HCT116 (cell line): ENCODE measurements around the gene MED19. TPM values are rescaled to one million over a fixed set of nuclear protein-coding genes. Genes with fewer than 3 reads are reported as not detected.
A peak's percentile ranks its signal among the peaks of the same experiment; 100 is the strongest.

Source experiments
- ATAC-seq: fragments of 200-7000 bp; cut with Tn5 transposase; 2 replicates; pipeline ENCODE4 v1.9.1; 2020; ENCODE audit warnings: mild to moderate bottlenecking, moderate library complexity
- BruUV-seq: library from RNA; stranded (reverse); fragments of 400-500 nt; replicated peaks from 2 replicates; lab custom pipeline; 2021; lab: Mats Ljungman, UMichigan
- CTCF ChIA-PET: fragments of 300-600 bp; sonication (Branson Sonifier 250); formaldehyde crosslinking; loops from one replicate; lab custom pipeline; 2021; ENCODE audit warnings: antibody characterized with exemption; lab: Charles Lee
- POLR2A ChIA-PET: fragments of 300-600, 350-600 bp; sonication (Branson Sonifier 250); formaldehyde crosslinking; loops from one replicate; lab custom pipeline; 2021; ENCODE audit warnings: antibody characterized with exemption; lab: Charles Lee
- RAD21 ChIA-PET, 2 experiments: fragments of 300-600 bp; sonication (Branson Sonifier 250); formaldehyde crosslinking; loops; one replicate each; lab custom pipeline; 2023; ENCODE audit warnings: low total read pairs in 2 of 2; ENCODE audit not compliant: uncharacterized antibody in 2 of 2, unreplicated experiment in 2 of 2, low non-redundant PET in 1 of 2; lab: Charles Lee
- DNase-seq: peaks from one replicate; pipeline ENCODE4 v3.0.0-alpha.2; 2010; ENCODE audit warnings: low read depth, low spot score
- H2AFZ ChIP-seq: fragments of 200-600 bp; shearing (Covaris generic), sonication (generic); 2 replicates; pipeline ENCODE4 v1.6.1; 2017; ENCODE audit warnings: low read depth, mixed run types, mixed read lengths, antibody characterized with exemption, low read length; ENCODE audit not compliant: poor library complexity, severe bottlenecking
- H3K27ac ChIP-seq: 2 replicates; pipeline ENCODE4 v1.5.1; 2012; ENCODE audit warnings: low read depth, low read length
- H3K27me3 ChIP-seq: fragments of 200-600 bp; sonication (generic); 2 replicates; pipeline ENCODE4 v1.6.1; 2016; ENCODE audit warnings: mixed run types, low read length, mixed read lengths; ENCODE audit not compliant: insufficient read depth
- H3K36me3 ChIP-seq, 2 experiments: fragments of 200-500 bp in 1 of 2; fragments of 200-600 bp in 1 of 2; sonication (Bioruptor generic) in 1 of 2; sonication (generic) in 1 of 2; 2 replicates each; pipeline versions ENCODE4 v1.5.1 to v1.6.1; 2014 to 2016; ENCODE audit warnings: low read length in 2 of 2, inconsistent platforms in 1 of 2, mixed read lengths in 1 of 2, mixed run types in 1 of 2; ENCODE audit not compliant: insufficient read depth in 2 of 2, control insufficient read depth in 1 of 2
- H3K4me1 ChIP-seq, 2 experiments: fragments of 200-600 bp in 1 of 2; sonication (generic) in 1 of 2; 2 replicates each; pipeline versions ENCODE4 v1.5.1 to v1.6.1; 2012 to 2017; ENCODE audit warnings: low read length in 2 of 2, inconsistent platforms in 1 of 2, mild to moderate bottlenecking in 1 of 2, mixed read lengths in 1 of 2, mixed run types in 1 of 2, moderate library complexity in 1 of 2; ENCODE audit not compliant: insufficient read depth in 2 of 2, control insufficient read depth in 1 of 2
- H3K4me2 ChIP-seq: fragments of 200-600 bp; sonication (generic); 2 replicates; pipeline ENCODE4 v1.6.1; 2017; ENCODE audit warnings: mixed run types, low read length, mixed read lengths
- H3K4me3 ChIP-seq, 2 experiments: fragments of 200-600 bp in 1 of 2; sonication (generic) in 1 of 2; replicated peaks in 1 of 2; 2 replicates each; pipeline ENCODE4 v1.5.1; 2011 to 2016; ENCODE audit warnings: low read length in 2 of 2, control low read depth in 1 of 2, low read depth in 1 of 2, mild to moderate bottlenecking in 1 of 2, mixed read lengths in 1 of 2, mixed run types in 1 of 2
- H3K79me2 ChIP-seq: fragments of 200-600 bp; sonication (generic); 2 replicates; pipeline ENCODE4 v1.6.1; 2017; ENCODE audit warnings: mild to moderate bottlenecking, mixed run types, low read length, moderate library complexity, mixed read lengths; ENCODE audit not compliant: insufficient read depth
- H3K9ac ChIP-seq: fragments of 200-600 bp; sonication (generic); 2 replicates; pipeline ENCODE4 v1.6.1; 2016; ENCODE audit warnings: low read length, mixed read lengths
- H3K9me2 ChIP-seq: fragments of 200-600 bp; sonication (generic), shearing (Covaris generic); 2 replicates; pipeline ENCODE4 v1.6.1; 2017; ENCODE audit warnings: mixed run types, mild to moderate bottlenecking, moderate library complexity; ENCODE audit not compliant: insufficient read depth
- H3K9me3 ChIP-seq, 2 experiments: fragments of 200-500 bp in 1 of 2; fragments of 200-600 bp in 1 of 2; sonication (Bioruptor generic) in 1 of 2; sonication (generic) in 1 of 2; 2 replicates each; pipeline ENCODE4 v1.6.1; 2014 to 2017; ENCODE audit warnings: low read length in 2 of 2, mixed read lengths in 2 of 2, inconsistent platforms in 1 of 2, low read depth in 1 of 2, mild to moderate bottlenecking in 1 of 2, mixed run types in 1 of 2, moderate library complexity in 1 of 2; ENCODE audit not compliant: control insufficient read depth in 1 of 2, insufficient read depth in 1 of 2
- H4K20me1 ChIP-seq: fragments of 200-600 bp; sonication (generic), shearing (Covaris generic); 2 replicates; pipeline ENCODE4 v1.6.1; 2017; ENCODE audit warnings: mixed run types, mild to moderate bottlenecking, moderate library complexity; ENCODE audit not compliant: insufficient read depth
- CBX3 ChIP-seq: IDR thresholded peaks from 2 replicates; pipeline ENCODE4 v1.6.1; 2012; ENCODE audit warnings: low read depth
- CEBPB ChIP-seq: IDR thresholded peaks from 2 replicates; pipeline ENCODE4 v1.6.1; 2012; ENCODE audit warnings: low read depth
- CTCF ChIP-seq, 3 experiments: fragments of 200-600 bp in 1 of 3; sonication (generic) in 1 of 3; IDR thresholded peaks in 2 of 3; conservative IDR thresholded peaks in 1 of 3; 2 replicates each; pipeline ENCODE4 v1.5.1; 2012 to 2017; ENCODE audit warnings: low read depth in 2 of 3, low read length in 2 of 3, antibody characterized with exemption in 1 of 3, borderline replicate concordance in 1 of 3, control low read depth in 1 of 3, mild to moderate bottlenecking in 1 of 3, mixed read lengths in 1 of 3, mixed run types in 1 of 3, moderate library complexity in 1 of 3; ENCODE audit not compliant: insufficient read depth in 1 of 3
- EGR1 ChIP-seq: IDR thresholded peaks from 2 replicates; pipeline ENCODE4 v1.6.1; 2012; ENCODE audit warnings: low read depth
- EZH2 ChIP-seq: fragments of 200-600 bp; sonication (generic); IDR thresholded peaks from 2 replicates; pipeline ENCODE4 v1.6.1; 2017; ENCODE audit warnings: antibody characterized with exemption, mixed run types
- FOSL1 ChIP-seq: IDR thresholded peaks from 2 replicates; pipeline ENCODE4 v1.6.1; 2012; ENCODE audit warnings: low read depth
- POLR2A ChIP-seq: IDR thresholded peaks from 2 replicates; pipeline ENCODE4 v1.7.0; 2011; ENCODE audit warnings: borderline replicate concordance; ENCODE audit not compliant: insufficient read depth, insufficient read length; ENCODE audit errors: extremely low read depth
- POLR2AphosphoS5 ChIP-seq: IDR thresholded peaks from 2 replicates; pipeline ENCODE4 v1.6.1; 2011; ENCODE audit warnings: mild to moderate bottlenecking, low read depth, low read length, moderate library complexity
- RAD21 ChIP-seq: IDR thresholded peaks from 2 replicates; pipeline ENCODE4 v1.6.1; 2012; ENCODE audit warnings: low read depth, mild to moderate bottlenecking
- SIN3A ChIP-seq: IDR thresholded peaks from 2 replicates; pipeline ENCODE4 v1.6.1; 2012; ENCODE audit warnings: low read depth
- SP1 ChIP-seq: IDR thresholded peaks from 2 replicates; pipeline ENCODE4 v1.6.1; 2012; ENCODE audit warnings: low read depth
- SRF ChIP-seq: IDR thresholded peaks from 2 replicates; pipeline ENCODE4 v1.6.1; 2012; ENCODE audit warnings: low read depth
- TCF7L2 ChIP-seq: IDR thresholded peaks from 2 replicates; pipeline ENCODE4 v1.7.0; 2011; ENCODE audit warnings: borderline replicate concordance, inconsistent platforms; ENCODE audit not compliant: insufficient read depth, insufficient read length; ENCODE audit errors: extremely low read depth
- YY1 ChIP-seq: IDR thresholded peaks from 2 replicates; pipeline ENCODE4 v1.6.1; 2011; ENCODE audit warnings: low read length, low read depth, moderate library complexity, mild to moderate bottlenecking; ENCODE audit not compliant: insufficient replicate concordance; ENCODE audit errors: extremely low read depth
- ZBTB33 ChIP-seq: IDR thresholded peaks from 2 replicates; pipeline ENCODE4 v1.6.1; 2011; ENCODE audit warnings: mild to moderate bottlenecking, low read length, moderate library complexity; ENCODE audit not compliant: insufficient replicate concordance; ENCODE audit errors: extremely low read depth
- ZFX ChIP-seq: fragments of 450-650 bp; IDR thresholded peaks from 2 replicates; pipeline ENCODE4 v1.6.1; 2017
- intact Hi-C: fragments of 100-400 bp; cut with micrococcal nuclease; formaldehyde crosslinking; loops from 2 replicates; pipeline ENCODE4 v1.10.0; 2022
- total RNA-seq: library from RNA; stranded (reverse); gene quantifications from one replicate; pipeline ENCODE4 v1.2.1, GENCODE V29; 2021; ENCODE audit not compliant: unreplicated experiment
- TF ChIP-seq, protein P1 (sequence below): IDR thresholded peaks from 2 replicates; pipeline ENCODE4 v1.6.1; 2012; ENCODE audit warnings: low read depth
- TF ChIP-seq, protein P2 (sequence below): IDR thresholded peaks from 2 replicates; pipeline ENCODE4 v1.6.1; 2012

MED19 gene
- total RNA-seq, 1 experiment from 2014 or later: 18.0 TPM

- H3K36me3 ChIP-seq: peaks cover 9 to 16% of the 10 kb centered on the region in 2 experiments
- H3K4me3 ChIP-seq: peak within 1 kb of the TSS; percentile 85 to 97
- H3K4me1 ChIP-seq: peaks cover 9 to 19% of the 10 kb centered on the region in 2 experiments
- no peaks in the 10 kb centered on the region for H3K9me2 ChIP-seq
- peak within 1 kb of the TSS; percentile 93 for H3K27ac ChIP-seq
- no peaks in the 10 kb centered on the region for H3K9me3 ChIP-seq
- no peaks in the 10 kb centered on the region for H4K20me1 ChIP-seq
- POLR2A ChIA-PET: interaction anchor here (0.7 kb wide), 1 partner anchor 826 kb away, joined by 3 read pairs; no protein-coding TSS in a partner anchor
- intact Hi-C loops: loop anchor here (1.0 to 10.0 kb wide), 5 partner anchors 11 to 1887 kb away; partner anchors contain the start of genes CLP1, LPXN, MED19 and TMX2
- TF ChIP-seq FOSL1 (no peak), YY1 (peak; percentile 21), POLR2AphosphoS5 (peak; percentile 93), SIN3A (0 out of 2 replicates have a peak, but pooled peaks have one; percentile 63), CEBPB (no peak), TCF7L2 (peak; percentile 66), RAD21 (no peak), ZFX (peak; percentile 80; the same call in 1 of the 2 replicates), EGR1 (0 out of 2 replicates have a peak, but pooled peaks have one; percentile 36), POLR2A (peak; percentile 58), SRF (no peak), EZH2 (no peak), CTCF (IDR thresholded peaks at IDR 0.05 in 2 of 3, conservative IDR thresholded peaks at IDR 0.05 in 1 of 3; ENCODE audit: borderline replicate concordance in 1 of 3, insufficient read depth in 1 of 3, low read depth in 2 of 3, low read length in 2 of 3) (peak in 2 of 3 experiments; percentile 39 to 41; a peak in 3 of 6 replicates), SP1 (peak; percentile 75; the same call in 1 of the 2 replicates), CBX3 (peak; percentile 38; the same call in 1 of the 2 replicates), ZBTB33 (peak; percentile 92)
- TF ChIP-seq, protein P1, sequence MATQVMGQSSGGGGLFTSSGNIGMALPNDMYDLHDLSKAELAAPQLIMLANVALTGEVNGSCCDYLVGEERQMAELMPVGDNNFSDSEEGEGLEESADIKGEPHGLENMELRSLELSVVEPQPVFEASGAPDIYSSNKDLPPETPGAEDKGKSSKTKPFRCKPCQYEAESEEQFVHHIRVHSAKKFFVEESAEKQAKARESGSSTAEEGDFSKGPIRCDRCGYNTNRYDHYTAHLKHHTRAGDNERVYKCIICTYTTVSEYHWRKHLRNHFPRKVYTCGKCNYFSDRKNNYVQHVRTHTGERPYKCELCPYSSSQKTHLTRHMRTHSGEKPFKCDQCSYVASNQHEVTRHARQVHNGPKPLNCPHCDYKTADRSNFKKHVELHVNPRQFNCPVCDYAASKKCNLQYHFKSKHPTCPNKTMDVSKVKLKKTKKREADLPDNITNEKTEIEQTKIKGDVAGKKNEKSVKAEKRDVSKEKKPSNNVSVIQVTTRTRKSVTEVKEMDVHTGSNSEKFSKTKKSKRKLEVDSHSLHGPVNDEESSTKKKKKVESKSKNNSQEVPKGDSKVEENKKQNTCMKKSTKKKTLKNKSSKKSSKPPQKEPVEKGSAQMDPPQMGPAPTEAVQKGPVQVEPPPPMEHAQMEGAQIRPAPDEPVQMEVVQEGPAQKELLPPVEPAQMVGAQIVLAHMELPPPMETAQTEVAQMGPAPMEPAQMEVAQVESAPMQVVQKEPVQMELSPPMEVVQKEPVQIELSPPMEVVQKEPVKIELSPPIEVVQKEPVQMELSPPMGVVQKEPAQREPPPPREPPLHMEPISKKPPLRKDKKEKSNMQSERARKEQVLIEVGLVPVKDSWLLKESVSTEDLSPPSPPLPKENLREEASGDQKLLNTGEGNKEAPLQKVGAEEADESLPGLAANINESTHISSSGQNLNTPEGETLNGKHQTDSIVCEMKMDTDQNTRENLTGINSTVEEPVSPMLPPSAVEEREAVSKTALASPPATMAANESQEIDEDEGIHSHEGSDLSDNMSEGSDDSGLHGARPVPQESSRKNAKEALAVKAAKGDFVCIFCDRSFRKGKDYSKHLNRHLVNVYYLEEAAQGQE: no peak
- TF ChIP-seq, protein P2, sequence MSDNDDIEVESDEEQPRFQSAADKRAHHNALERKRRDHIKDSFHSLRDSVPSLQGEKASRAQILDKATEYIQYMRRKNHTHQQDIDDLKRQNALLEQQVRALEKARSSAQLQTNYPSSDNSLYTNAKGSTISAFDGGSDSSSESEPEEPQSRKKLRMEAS: peak; percentile 81
- TF ChIP-seq, all 23 proteins: peak for 12
- ChIA-PET RAD21 (no interaction called here), CTCF (interaction anchor here (0.9 kb wide), 1 partner anchor 322 kb away, joined by 3 read pairs; no protein-coding TSS in a partner anchor)
- no TSS peak for BruUV-seq
- peak; percentile 90 for ATAC-seq
- peak; percentile 99 for DNase-seq
- H3K9ac ChIP-seq: peak within 1 kb of the TSS; percentile 92
- no peak within 1 kb of the TSS for H2AFZ ChIP-seq
- peaks cover 49% of the 10 kb centered on the region for H3K79me2 ChIP-seq
- H3K4me2 ChIP-seq: peak within 1 kb of the TSS; percentile 76
- H3K27me3 ChIP-seq: no peaks in the 10 kb centered on the region
These were observed 44.1 kb downstream of the MED19 start, which contains the start of gene ZDHHC5 for GRCh38 chr11:57667736-57668433. Gene ZDHHC5 (plus strand): TSS chr11:57668114. CDS start chr11:57673091, 4,977 bp downstream.
